Small intestine (tissue), 7 donors: ENCODE results near the gene WIF1. TPM values are rescaled to one million over a fixed set of nuclear protein-coding genes. Genes with fewer than 3 reads are reported as not detected.
A peak's percentile ranks its signal among the peaks of the same experiment; 100 is the strongest.

Source experiments
- DNase-seq, 2 donors: peaks; one replicate each; pipeline versions ENCODE4 v3.0.0 to v3.0.0-alpha.2; 2013
- FAIRE-seq: peaks from 2 replicates; lab custom pipeline; 2012; peaks lifted over from hg19 to GRCh38; lab: Jason Lieb, UNC
- H3K27ac ChIP-seq, 3 donors: one replicate each; pipeline ENCODE4 v1.5.1; 2013; ENCODE audit warnings: low read length in 2 of 3, mild to moderate bottlenecking in 2 of 3, control low read depth in 1 of 3, inconsistent platforms in 1 of 3, low read depth in 1 of 3, moderate library complexity in 1 of 3
- H3K27me3 ChIP-seq, 3 donors: one replicate each; pipeline ENCODE4 v1.6.1; 2013; ENCODE audit warnings: low read length in 3 of 3, inconsistent platforms in 1 of 3; ENCODE audit not compliant: control insufficient read depth in 3 of 3, insufficient read depth in 3 of 3
- H3K36me3 ChIP-seq, 3 donors: one replicate each; pipeline ENCODE4 v1.6.1; 2013; ENCODE audit warnings: low read length in 3 of 3, inconsistent platforms in 1 of 3, low read depth in 1 of 3, mild to moderate bottlenecking in 1 of 3, moderate library complexity in 1 of 3; ENCODE audit not compliant: control insufficient read depth in 3 of 3, insufficient read depth in 2 of 3
- H3K4me1 ChIP-seq, 3 donors: one replicate each; pipeline ENCODE4 v1.6.1; 2013; ENCODE audit warnings: low read length in 2 of 3, inconsistent platforms in 1 of 3, low read depth in 1 of 3, mild to moderate bottlenecking in 1 of 3, moderate library complexity in 1 of 3; ENCODE audit not compliant: control insufficient read depth in 3 of 3, insufficient read depth in 2 of 3
- H3K4me3 ChIP-seq, 3 donors: one replicate each; pipeline ENCODE4 v1.5.1; 2013; ENCODE audit warnings: low read length in 3 of 3, control low read depth in 1 of 3, inconsistent platforms in 1 of 3, low read depth in 1 of 3, mild to moderate bottlenecking in 1 of 3, moderate library complexity in 1 of 3
- H3K9me3 ChIP-seq, 2 donors: one replicate each; pipeline ENCODE4 v1.6.1; 2013; ENCODE audit warnings: low read depth in 1 of 2, low read length in 1 of 2; ENCODE audit not compliant: control insufficient read depth in 2 of 2, insufficient read depth in 1 of 2
- WGBS, 3 donors: extraction: QIAGEN DNeasy Blood & Tissue Kit; methylation state at CpG; one replicate each; pipeline ENCODE4 v1.1.7; 2013; 5-methylcytosine and 5-hydroxymethylcytosine counted together
- polyA plus RNA-seq, 4 donors: library from polyadenylated mRNA; stranded (reverse) in 3 of 4; unstranded in 1 of 4; fragments of 200-250 nt in 3 of 4; fragments of 120-200 nt in 1 of 4; gene quantifications; one replicate each; pipeline versions ENCODE4 v1.2.1 to v1.2.3, GENCODE V29; 2013
- donor health status: healthy with polysubstance abuse.
- donor health status: control.
- donor health status: control.
- donor health status: Bipolar disorder and iron deficiency.
- donor health status: healthy.

WIF1 gene
- polyA plus RNA-seq, 4 donors, result 0.30 to 4.6 TPM; not detected in 2

- Histone ChIP-seq H3K27ac (no peak overlapping the region), H3K36me3 (no peaks in the 10 kb centered on the region), H3K4me1 (peaks cover 0 to 10% (median 0%) of the 10 kb centered on the region in 3 donors), H3K27me3 (peaks cover 0 to 7% (median 3%) of the 10 kb centered on the region in 3 donors), H3K9me3 (no peaks in the 10 kb centered on the region), H3K4me3 (no peak overlapping the region)
- 0 to 13% (median 3%) methylated on average over 1 of the region's 1 CpG for WGBS, 3 donors
- peak in 1 of 2 donors; percentile 42 for DNase-seq
- FAIRE-seq, result no peak
Observed at GRCh38 chr12:65113621-65114035, 7.5 kb downstream of the WIF1 start.

- Histone ChIP-seq H3K9me3 (peaks cover 0 to 10% of the 10 kb centered on the region in 2 donors), H3K36me3 (no peaks in the 10 kb centered on the region), H3K4me1 (no peaks in the 10 kb centered on the region), H3K4me3 (no peak overlapping the region), H3K27me3 (no peaks in the 10 kb centered on the region), H3K27ac (no peak overlapping the region)
- no peak for FAIRE-seq
- peak in 1 of 2 donors; percentile 14 for DNase-seq
Observed at GRCh38 chr12:65106948-65107347, 14.2 kb downstream of the WIF1 start.

GRCh38 chr12:65100140-65100539 lies 21.0 kb downstream of the WIF1 start:
- Histone ChIP-seq H3K9me3 (peaks cover 0 to 2% of the 10 kb centered on the region in 2 donors), H3K27ac (no peak overlapping the region), H3K27me3 (peaks cover 0 to 5% (median 0%) of the 10 kb centered on the region in 3 donors), H3K4me1 (no peaks in the 10 kb centered on the region), H3K36me3 (no peaks in the 10 kb centered on the region), H3K4me3 (no peak overlapping the region)
- DNase-seq, result peak in 1 of 2 donors; percentile 42
- no peak for FAIRE-seq
- 80 to 84% (median 81%) methylated on average over 3 of the region's 3 CpGs for WGBS, 3 donors

- Histone ChIP-seq H3K27me3 (peaks cover 0 to 5% (median 0%) of the 10 kb centered on the region in 3 donors), H3K36me3 (no peaks in the 10 kb centered on the region), H3K4me1 (no peaks in the 10 kb centered on the region), H3K9me3 (no peaks in the 10 kb centered on the region), H3K27ac (no peak overlapping the region), H3K4me3 (no peak overlapping the region)
- FAIRE-seq (no peak), DNase-seq (no peak)
- 57 to 86% (median 85%) methylated on average over 3 of the region's 3 CpGs for WGBS, 3 donors
Observed at GRCh38 chr12:65099182-65099581, 21.9 kb downstream of the WIF1 start.

GRCh38 chr12:65098364-65098763 lies 22.7 kb downstream of the WIF1 start:
- peaks cover 0 to 5% (median 0%) of the 10 kb centered on the region in 3 donors for H3K27me3 ChIP-seq
- DNase-seq (no peak), FAIRE-seq (no peak)
- no peaks in the 10 kb centered on the region for H3K4me1 ChIP-seq
- WGBS, 3 donors, result 84 to 90% (median 87%) methylated on average over 3 of the region's 3 CpGs
- H3K4me3 ChIP-seq, result no peak overlapping the region
- no peak overlapping the region for H3K27ac ChIP-seq
- H3K9me3 ChIP-seq, result no peaks in the 10 kb centered on the region
- H3K36me3 ChIP-seq, result no peaks in the 10 kb centered on the region

GRCh38 chr12:65094722-65095121 lies 26.4 kb downstream of the WIF1 start:
- no peaks in the 10 kb centered on the region for H3K9me3 ChIP-seq
- H3K36me3 ChIP-seq, result no peaks in the 10 kb centered on the region
- 85 to 92% (median 88%) methylated on average over 2 of the region's 2 CpGs for WGBS, 3 donors
- no peak for FAIRE-seq
- peaks cover 0 to 3% (median 0%) of the 10 kb centered on the region in 3 donors for H3K27me3 ChIP-seq
- no peak overlapping the region for H3K27ac ChIP-seq
- H3K4me3 ChIP-seq, result no peak overlapping the region
- H3K4me1 ChIP-seq, result no peaks in the 10 kb centered on the region
- no peak for DNase-seq

- H3K9me3 ChIP-seq, result no peaks in the 10 kb centered on the region
- no peak for DNase-seq
- no peaks in the 10 kb centered on the region for H3K36me3 ChIP-seq
- no peak for FAIRE-seq
- no peaks in the 10 kb centered on the region for H3K4me1 ChIP-seq
- no peak overlapping the region for H3K4me3 ChIP-seq
- H3K27me3 ChIP-seq, result no peaks in the 10 kb centered on the region
- no peak overlapping the region for H3K27ac ChIP-seq
- WGBS, 3 donors, result 25 to 48% (median 43%) methylated on average over 5 of the region's 5 CpGs
Observed at GRCh38 chr12:65093606-65094005, 27.5 kb downstream of the WIF1 start.

- Histone ChIP-seq H3K36me3 (no peaks in the 10 kb centered on the region), H3K4me1 (no peaks in the 10 kb centered on the region), H3K27me3 (peaks cover 0 to 2% (median 0%) of the 10 kb centered on the region in 3 donors), H3K9me3 (no peaks in the 10 kb centered on the region), H3K27ac (no peak overlapping the region), H3K4me3 (no peak overlapping the region)
- WGBS, 3 donors, result 56 to 66% (median 64%) methylated on average over 2 of the region's 2 CpGs
- no peak for FAIRE-seq
- no peak for DNase-seq
Observed at GRCh38 chr12:65090461-65090860, 30.6 kb downstream of the WIF1 start.

- no peak overlapping the region for H3K27ac ChIP-seq
- WGBS, 3 donors, result 59 to 98% (median 62%) methylated on average over 2 of the region's 2 CpGs
- H3K4me3 ChIP-seq, result no peak overlapping the region
- peaks cover 0 to 2% (median 0%) of the 10 kb centered on the region in 3 donors for H3K27me3 ChIP-seq
- H3K9me3 ChIP-seq, result no peaks in the 10 kb centered on the region
- FAIRE-seq (no peak), DNase-seq (no peak)
- no peaks in the 10 kb centered on the region for H3K4me1 ChIP-seq
- H3K36me3 ChIP-seq, result no peaks in the 10 kb centered on the region
Observed at GRCh38 chr12:65086236-65086635, 34.9 kb downstream of the WIF1 start.
